A673 (cell line): ENCODE data around the gene TTC38. TPM values are rescaled to one million over a fixed set of nuclear protein-coding genes. Genes with fewer than 3 reads are reported as not detected.

ENCODE experiments used
- BruUV-seq: library from RNA; stranded (reverse); fragments of 400-500 nt; replicated peaks from 2 replicates; lab custom pipeline; 2021; lab: Mats Ljungman, UMichigan
- CTCF ChIA-PET: fragments of 300-600 bp; sonication (Branson Sonifier 250); formaldehyde crosslinking; loops from one replicate; lab custom pipeline; 2022; ENCODE audit warnings: antibody characterized with exemption; lab: Charles Lee
- POLR2A ChIA-PET: fragments of 300-600 bp; sonication (Branson Sonifier 250); formaldehyde crosslinking; loops from one replicate; lab custom pipeline; 2022; ENCODE audit warnings: antibody characterized with exemption; ENCODE audit not compliant: low non-redundant PET; lab: Charles Lee
- DNase-seq: peaks from one replicate; pipeline ENCODE4 v3.0.0-alpha.2; 2015; ENCODE audit warnings: low spot score
- H3K27ac ChIP-seq: fragments of 200-600 bp; sonication (generic); 2 replicates; pipeline ENCODE4 v1.5.1; 2016; ENCODE audit warnings: mixed run types, low read depth, mild to moderate bottlenecking, mixed read lengths, antibody characterized with exemption, low read length; ENCODE audit not compliant: poor library complexity, severe bottlenecking
- H3K27me3 ChIP-seq: fragments of 200-600 bp; sonication (generic); replicated peaks from 2 replicates; pipeline ENCODE4 v1.6.1; 2017; ENCODE audit warnings: mixed run types, low read depth, mild to moderate bottlenecking, mixed read lengths, antibody characterized with exemption, low read length; ENCODE audit not compliant: insufficient read depth, poor library complexity
- H3K36me3 ChIP-seq: fragments of 200-600 bp; sonication (generic); 2 replicates; pipeline ENCODE4 v1.6.1; 2016; ENCODE audit warnings: mixed run types, mild to moderate bottlenecking, mixed read lengths, antibody characterized with exemption, low read length; ENCODE audit not compliant: insufficient read depth, poor library complexity, severe bottlenecking
- H3K4me1 ChIP-seq: fragments of 200-600 bp; sonication (generic); 2 replicates; pipeline ENCODE4 v1.6.1; 2017; ENCODE audit warnings: mixed run types, mild to moderate bottlenecking, mixed read lengths, antibody characterized with exemption, low read length; ENCODE audit not compliant: insufficient read depth, poor library complexity, severe bottlenecking
- H3K4me3 ChIP-seq: fragments of 200-600 bp; sonication (generic); 2 replicates; pipeline ENCODE4 v1.5.1; 2016; ENCODE audit warnings: low read depth, mixed run types, mild to moderate bottlenecking, mixed read lengths, low read length; ENCODE audit not compliant: poor library complexity, severe bottlenecking
- H3K9me3 ChIP-seq: fragments of 200-600 bp; sonication (generic); 2 replicates; pipeline ENCODE4 v1.6.1; 2016; ENCODE audit warnings: mixed run types, low read depth, mild to moderate bottlenecking, mixed read lengths, antibody characterized with exemption, low read length; ENCODE audit not compliant: poor library complexity, severe bottlenecking
- EZH2 ChIP-seq: fragments of 200-600 bp; sonication (generic); IDR thresholded peaks from 2 replicates; pipeline ENCODE4 v1.6.1; 2017; ENCODE audit warnings: borderline replicate concordance, low read depth, mild to moderate bottlenecking, mixed read lengths, antibody characterized with exemption, low read length; ENCODE audit not compliant: poor library complexity, severe bottlenecking
- intact Hi-C: fragments of 100-400 bp; cut with micrococcal nuclease; formaldehyde crosslinking; loops from one replicate; pipeline ENCODE4 v1.10.0; 2022; ENCODE audit not compliant: unreplicated experiment
- total RNA-seq: library from RNA; stranded (reverse); gene quantifications from 2 replicates; pipeline ENCODE4 v1.2.3, GENCODE V29; 2021
- TF ChIP-seq, protein P1 (sequence below): fragments of 300-800, 200-600 bp; sonication (generic); conservative IDR thresholded peaks from 2 replicates; pipeline ENCODE4 v1.5.1; 2017; ENCODE audit warnings: low read depth, mild to moderate bottlenecking, antibody characterized with exemption, low read length, moderate library complexity, mixed read lengths

The TTC38 gene
- total RNA-seq, 1 experiment from 2014 or later: 11.4 TPM

DNA sequence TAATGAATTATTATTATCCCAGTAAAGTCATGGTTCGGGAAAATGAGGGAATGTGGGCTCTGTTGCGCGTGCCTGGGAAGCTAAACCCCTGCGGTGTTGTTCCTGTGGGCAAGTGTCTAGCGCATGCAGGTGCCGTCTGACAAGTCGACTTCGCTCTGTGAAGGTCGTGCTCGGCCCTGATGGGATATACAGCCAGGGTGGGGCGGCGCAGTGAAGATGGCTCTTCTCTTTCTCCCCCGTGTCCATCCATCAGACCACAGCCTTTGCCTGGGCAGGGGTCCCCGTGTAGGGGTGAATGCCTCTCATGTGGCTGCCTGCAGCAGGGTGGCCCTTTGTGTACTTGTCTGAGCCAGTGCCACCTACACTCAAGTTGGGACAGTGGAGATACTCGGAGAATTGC, 54.9 kb downstream of the TTC38 start:
- Histone ChIP-seq H3K27ac (no peak overlapping the region), H3K27me3 (no peaks in the 10 kb centered on the region), H3K36me3 (peaks cover 78% of the 10 kb centered on the region), H3K9me3 (no peaks in the 10 kb centered on the region), H3K4me3 (no peak overlapping the region), H3K4me1 (no peaks in the 10 kb centered on the region)
- ChIA-PET CTCF (no interaction called here), POLR2A (no interaction called here)
- intact Hi-C loops: no loop called here
- no TSS peak for BruUV-seq
- TF ChIP-seq EZH2: no peak
- TF ChIP-seq, protein P1, sequence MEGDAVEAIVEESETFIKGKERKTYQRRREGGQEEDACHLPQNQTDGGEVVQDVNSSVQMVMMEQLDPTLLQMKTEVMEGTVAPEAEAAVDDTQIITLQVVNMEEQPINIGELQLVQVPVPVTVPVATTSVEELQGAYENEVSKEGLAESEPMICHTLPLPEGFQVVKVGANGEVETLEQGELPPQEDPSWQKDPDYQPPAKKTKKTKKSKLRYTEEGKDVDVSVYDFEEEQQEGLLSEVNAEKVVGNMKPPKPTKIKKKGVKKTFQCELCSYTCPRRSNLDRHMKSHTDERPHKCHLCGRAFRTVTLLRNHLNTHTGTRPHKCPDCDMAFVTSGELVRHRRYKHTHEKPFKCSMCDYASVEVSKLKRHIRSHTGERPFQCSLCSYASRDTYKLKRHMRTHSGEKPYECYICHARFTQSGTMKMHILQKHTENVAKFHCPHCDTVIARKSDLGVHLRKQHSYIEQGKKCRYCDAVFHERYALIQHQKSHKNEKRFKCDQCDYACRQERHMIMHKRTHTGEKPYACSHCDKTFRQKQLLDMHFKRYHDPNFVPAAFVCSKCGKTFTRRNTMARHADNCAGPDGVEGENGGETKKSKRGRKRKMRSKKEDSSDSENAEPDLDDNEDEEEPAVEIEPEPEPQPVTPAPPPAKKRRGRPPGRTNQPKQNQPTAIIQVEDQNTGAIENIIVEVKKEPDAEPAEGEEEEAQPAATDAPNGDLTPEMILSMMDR: no peak
- no peak for DNase-seq

DNA sequence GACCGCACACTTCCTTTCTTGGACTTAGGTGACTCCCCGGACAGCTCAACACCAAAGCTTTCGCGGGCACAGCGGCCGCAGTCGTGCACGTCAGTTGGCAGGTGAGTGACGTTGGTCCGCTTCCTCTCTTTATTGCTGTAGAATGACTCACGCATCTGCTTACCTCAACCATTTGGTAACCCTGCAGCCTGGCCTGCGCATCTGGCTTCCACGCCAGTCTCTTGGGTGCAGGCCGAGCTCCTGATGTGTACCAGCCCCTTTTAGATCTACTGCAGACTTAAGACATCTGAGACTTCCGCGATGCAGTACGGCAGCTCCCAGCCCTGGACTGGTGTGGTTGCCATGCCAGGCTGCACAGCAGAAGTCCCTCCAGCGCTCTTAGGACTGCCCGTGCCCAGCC, 55.4 kb downstream of the TTC38 start:
- ChIA-PET CTCF (no interaction called here), POLR2A (no interaction called here)
- H3K27ac ChIP-seq: no peak overlapping the region
- TF ChIP-seq, protein P1: no peak
- TF ChIP-seq EZH2: no peak
- no peak for DNase-seq
- no peaks in the 10 kb centered on the region for H3K9me3 ChIP-seq
- BruUV-seq: no TSS peak
- no peaks in the 10 kb centered on the region for H3K27me3 ChIP-seq
- H3K4me3 ChIP-seq: no peak overlapping the region
- H3K36me3 ChIP-seq: peaks cover 78% of the 10 kb centered on the region
- H3K4me1 ChIP-seq: no peaks in the 10 kb centered on the region
- intact Hi-C loops: no loop called here

DNA sequence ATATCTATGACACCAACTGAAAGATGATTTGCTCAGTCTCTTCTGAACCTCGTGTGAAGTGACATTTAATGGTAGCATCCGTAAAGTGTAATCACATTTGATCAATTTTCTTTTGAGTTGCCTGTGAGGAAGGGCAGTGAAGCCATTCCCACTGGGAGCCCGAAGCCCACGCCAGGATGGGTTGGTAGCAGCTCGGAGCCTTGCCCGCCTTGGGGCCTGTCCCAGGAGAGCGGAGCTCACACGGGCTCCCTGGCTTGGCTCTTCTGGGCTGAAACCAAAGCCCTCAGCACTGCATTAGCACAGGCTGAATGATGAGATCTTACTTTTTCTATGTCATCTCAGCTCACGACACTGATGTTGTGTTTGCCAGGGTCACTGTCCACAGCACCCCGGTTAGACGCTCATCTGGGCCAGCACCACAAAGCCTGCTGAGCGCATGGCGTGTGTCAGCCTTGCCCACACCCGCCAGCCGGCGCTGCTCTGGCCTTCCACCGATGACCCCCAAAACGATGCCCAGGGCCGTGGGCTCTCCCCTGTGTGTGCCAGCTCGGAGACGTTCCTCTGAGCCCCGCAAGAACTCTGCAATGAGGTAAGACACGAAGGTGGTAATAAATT, 58.4 kb downstream of the TTC38 start:
- DNase-seq: no peak
- Histone ChIP-seq H3K9me3 (no peaks in the 10 kb centered on the region), H3K27ac (no peak overlapping the region), H3K27me3 (no peaks in the 10 kb centered on the region), H3K36me3 (peaks cover 85% of the 10 kb centered on the region), H3K4me3 (no peak overlapping the region), H3K4me1 (no peaks in the 10 kb centered on the region)
- intact Hi-C loops: no loop called here
- TF ChIP-seq, protein P1: no peak
- TF ChIP-seq EZH2: no peak
- CTCF ChIA-PET: interaction anchor here (0.7 kb wide), 1 partner anchor 1355 kb away, joined by 3 read pairs; no protein-coding TSS in a partner anchor
- POLR2A ChIA-PET: no interaction called here
- BruUV-seq: no TSS peak
